Mesenchymal stem cell (in vitro differentiated cells and primary cell): ENCODE measurements around the gene PPIL1.
A peak's percentile ranks its signal among the peaks of the same experiment; 100 is the strongest.
"Not testable (repeated sequence)": the region's sequence is repeated elsewhere in the genome, so short reads cannot be mapped to it uniquely, and the experiment has no call there.

Experiments
- DNase-seq: peaks from one replicate; pipeline ENCODE4 v3.0.0-alpha.2; 2013
- H2AFZ ChIP-seq: one replicate; pipeline ENCODE4 v1.6.1; 2013; ENCODE audit warnings: low read depth, mild to moderate bottlenecking, control low read depth, inconsistent platforms, low read length, moderate library complexity
- H2AK5ac ChIP-seq: 2 replicates; pipeline ENCODE4 v1.6.1; 2013; ENCODE audit warnings: low read length, moderate library complexity, mild to moderate bottlenecking, inconsistent platforms; ENCODE audit not compliant: severe bottlenecking
- H2BK120ac ChIP-seq: one replicate; pipeline ENCODE4 v1.6.1; 2013; ENCODE audit warnings: low read depth, mild to moderate bottlenecking, inconsistent platforms, low read length, moderate library complexity
- H2BK12ac ChIP-seq, 2 experiments: one replicate each; pipeline ENCODE4 v1.6.1; 2013; ENCODE audit warnings: inconsistent platforms in 2 of 2, low read length in 2 of 2, mild to moderate bottlenecking in 2 of 2, moderate library complexity in 2 of 2, control low read depth in 1 of 2
- H2BK15ac ChIP-seq: one replicate; pipeline ENCODE4 v1.6.1; 2013; ENCODE audit warnings: mild to moderate bottlenecking, low read depth, inconsistent platforms; ENCODE audit not compliant: poor library complexity, severe bottlenecking
- H2BK5ac ChIP-seq: 2 replicates; pipeline ENCODE4 v1.6.1; 2013; ENCODE audit warnings: low read depth, mild to moderate bottlenecking, low read length, control low read depth, inconsistent platforms; ENCODE audit not compliant: poor library complexity, severe bottlenecking
- H3K14ac ChIP-seq, 2 experiments: one replicate each; pipeline ENCODE4 v1.6.1; 2013; ENCODE audit warnings: inconsistent platforms in 2 of 2, low read length in 2 of 2, control low read depth in 1 of 2, mild to moderate bottlenecking in 1 of 2, moderate library complexity in 1 of 2
- H3K18ac ChIP-seq, 2 experiments: one replicate each; pipeline ENCODE4 v1.6.1; 2013; ENCODE audit warnings: inconsistent platforms in 2 of 2, low read length in 2 of 2, control low read depth in 1 of 2, low read depth in 1 of 2, mild to moderate bottlenecking in 1 of 2
- H3K23ac ChIP-seq, 2 experiments: one replicate each; pipeline ENCODE4 v1.6.1; 2013; ENCODE audit warnings: inconsistent platforms in 2 of 2, low read length in 2 of 2, mild to moderate bottlenecking in 2 of 2, moderate library complexity in 2 of 2, control low read depth in 1 of 2
- H3K27ac ChIP-seq: 2 replicates; pipeline ENCODE4 v1.5.1; 2013; ENCODE audit warnings: mild to moderate bottlenecking, moderate library complexity, low read length, control low read depth, inconsistent platforms; ENCODE audit not compliant: poor library complexity, severe bottlenecking
- H3K27me3 ChIP-seq, 2 experiments: 2 replicates each; pipeline versions ENCODE4 v1.6.1 to v1.7.0; 2013; ENCODE audit warnings: low read length in 2 of 2, mild to moderate bottlenecking in 2 of 2, moderate library complexity in 2 of 2, control low read depth in 1 of 2, inconsistent platforms in 1 of 2; ENCODE audit not compliant: control insufficient read depth in 1 of 2, insufficient read depth in 1 of 2
- H3K36me3 ChIP-seq, 2 experiments: 2 replicates each; pipeline versions ENCODE4 v1.6.1 to v1.7.0; 2013; ENCODE audit warnings: low read length in 2 of 2, control low read depth in 1 of 2, inconsistent platforms in 1 of 2, low read depth in 1 of 2, mild to moderate bottlenecking in 1 of 2; ENCODE audit not compliant: insufficient read depth in 2 of 2, control insufficient read depth in 1 of 2
- H3K4ac ChIP-seq, 2 experiments: one replicate each; pipeline ENCODE4 v1.6.1; 2013; ENCODE audit warnings: inconsistent platforms in 2 of 2, low read length in 2 of 2, mild to moderate bottlenecking in 2 of 2, moderate library complexity in 2 of 2, control low read depth in 1 of 2, low read depth in 1 of 2
- H3K4me1 ChIP-seq: 2 replicates; pipeline ENCODE4 v1.6.1; 2013; ENCODE audit warnings: low read depth, low read length, control low read depth; ENCODE audit not compliant: control insufficient read depth, insufficient read depth
- H3K4me2 ChIP-seq: 2 replicates; pipeline ENCODE4 v1.6.1; 2013; ENCODE audit warnings: low read length, mild to moderate bottlenecking, inconsistent platforms; ENCODE audit not compliant: poor library complexity, severe bottlenecking
- H3K4me3 ChIP-seq, 2 experiments: 2 replicates each; pipeline versions ENCODE4 v1.5.1 to v1.7.0; 2013; ENCODE audit warnings: low read length in 2 of 2, mild to moderate bottlenecking in 2 of 2, control low read depth in 1 of 2, low read depth in 1 of 2; ENCODE audit not compliant: insufficient read depth in 1 of 2
- H3K79me1 ChIP-seq: replicated peaks from 2 replicates; pipeline ENCODE4 v1.6.1; 2013; ENCODE audit warnings: mild to moderate bottlenecking, control low read depth, low read length, inconsistent platforms; ENCODE audit not compliant: poor library complexity, severe bottlenecking
- H3K9ac ChIP-seq: 2 replicates; pipeline ENCODE4 v1.7.0; 2013; ENCODE audit warnings: mild to moderate bottlenecking, low read length, moderate library complexity
- H3K9me3 ChIP-seq: 2 replicates; pipeline ENCODE4 v1.7.0; 2013; ENCODE audit warnings: mild to moderate bottlenecking, low read length; ENCODE audit not compliant: control insufficient read depth
- H4K8ac ChIP-seq: one replicate; pipeline ENCODE4 v1.6.1; 2013; ENCODE audit warnings: inconsistent platforms, mild to moderate bottlenecking, low read length, moderate library complexity
- H4K91ac ChIP-seq: one replicate; pipeline ENCODE4 v1.6.1; 2013; ENCODE audit warnings: mild to moderate bottlenecking, low read length, inconsistent platforms
- WGBS: methylation state at CpG from one replicate; pipeline ENCODE4 v1.1.7; 2013; ENCODE audit warnings: mixed read lengths; 5-methylcytosine and 5-hydroxymethylcytosine counted together

PPIL1 gene

DNA sequence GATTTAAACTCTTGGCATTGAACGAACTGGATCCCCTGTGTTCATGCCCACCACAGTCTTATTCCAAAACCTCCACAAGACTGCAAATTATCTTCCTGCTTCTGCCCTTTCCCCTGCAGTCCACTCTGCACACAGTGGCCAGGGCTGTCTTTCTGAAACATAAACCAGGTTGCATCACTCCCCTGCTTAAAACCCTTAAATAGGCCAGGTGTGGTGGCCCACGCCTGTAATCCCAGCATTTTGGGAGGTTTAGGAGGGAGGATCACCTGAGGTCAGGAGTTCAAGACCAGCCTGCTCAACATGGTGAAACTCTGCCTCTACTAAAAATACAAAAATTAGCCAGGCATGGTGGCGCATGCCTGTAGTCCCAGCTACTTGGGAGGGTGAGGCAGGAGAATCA lies 61.6 kb downstream of the PPIL1 start:
- 82% methylated on average over 2 of the region's 3 CpGs for WGBS

GRCh38 chr6:36809941-36810803 lies 64.4 kb downstream of the PPIL1 start:
- Histone ChIP-seq H4K91ac (no peak overlapping the region), H3K36me3 (no peaks in the 10 kb centered on the region), H3K4me1 (no peaks in the 10 kb centered on the region), H2BK15ac (peak overlapping the region; percentile 54), H2BK120ac (no peak overlapping the region), H3K9me3 (no peaks in the 10 kb centered on the region), H3K14ac (no peak overlapping the region), H3K4ac (no peak overlapping the region), H3K4me2 (no peak overlapping the region), H3K79me1 (no peaks in the 10 kb centered on the region), H3K27me3 (peaks cover 33 to 85% of the 10 kb centered on the region in 2 experiments), H4K8ac (no peak overlapping the region), H2BK12ac (no peak overlapping the region), H3K18ac (no peak overlapping the region), H3K27ac (no peak overlapping the region), H2AK5ac (no peak overlapping the region), H3K23ac (no peak overlapping the region), H2AFZ (no peak overlapping the region), H3K4me3 (no peak overlapping the region), H2BK5ac (no peak overlapping the region), H3K9ac (no peak overlapping the region)
- 75% methylated on average over 14 of the region's 16 CpGs for WGBS
- DNase-seq, result no peak

More for the DNA sequence above, 61.6 kb downstream of the PPIL1 start:
- H4K91ac ChIP-seq, H3K14ac ChIP-seq, H2BK5ac ChIP-seq, H3K4me1 ChIP-seq, H3K9me3 ChIP-seq, H3K18ac ChIP-seq, DNase-seq, H3K4me3 ChIP-seq, H3K79me1 ChIP-seq, H2BK15ac ChIP-seq, H2AFZ ChIP-seq, H2BK120ac ChIP-seq, H3K4ac ChIP-seq, H3K27ac ChIP-seq, H3K9ac ChIP-seq, H3K4me2 ChIP-seq, H3K23ac ChIP-seq, H4K8ac ChIP-seq, H2AK5ac ChIP-seq, H2BK12ac ChIP-seq, H3K36me3 ChIP-seq: not testable (repeated sequence)
- H3K27me3 ChIP-seq, result peaks cover 15 to 82% of the 10 kb centered on the region in 2 experiments

GRCh38 chr6:36809156-36809555 lies 65.4 kb downstream of the PPIL1 start:
- Histone ChIP-seq H3K27ac (no peak overlapping the region), H2AFZ (no peak overlapping the region), H3K23ac (no peak overlapping the region), H3K36me3 (no peaks in the 10 kb centered on the region), H3K4ac (no peak overlapping the region), H2AK5ac (no peak overlapping the region), H2BK5ac (no peak overlapping the region), H2BK120ac (no peak overlapping the region), H4K8ac (no peak overlapping the region), H2BK15ac (no peak overlapping the region), H3K27me3 (peaks cover 43 to 86% of the 10 kb centered on the region in 2 experiments), H3K4me1 (no peaks in the 10 kb centered on the region), H2BK12ac (no peak overlapping the region), H3K18ac (no peak overlapping the region), H4K91ac (no peak overlapping the region), H3K14ac (no peak overlapping the region), H3K4me2 (no peak overlapping the region), H3K9ac (no peak overlapping the region), H3K4me3 (no peak overlapping the region), H3K79me1 (no peaks in the 10 kb centered on the region), H3K9me3 (no peaks in the 10 kb centered on the region)
- 93% methylated on average over 4 of the region's 6 CpGs for WGBS
- DNase-seq, result no peak

- Histone ChIP-seq H3K18ac (no peak overlapping the region), H4K91ac (no peak overlapping the region), H2AK5ac (no peak overlapping the region), H2BK5ac (no peak overlapping the region), H3K27ac (no peak overlapping the region), H3K9me3 (no peaks in the 10 kb centered on the region), H3K36me3 (no peaks in the 10 kb centered on the region), H3K79me1 (no peaks in the 10 kb centered on the region), H3K4me1 (no peaks in the 10 kb centered on the region), H3K27me3 (peaks cover 48 to 86% of the 10 kb centered on the region in 2 experiments), H4K8ac (no peak overlapping the region), H3K23ac (no peak overlapping the region), H2BK12ac (no peak overlapping the region), H3K14ac (no peak overlapping the region), H2BK120ac (no peak overlapping the region), H2AFZ (no peak overlapping the region), H3K9ac (no peak overlapping the region), H3K4me2 (no peak overlapping the region), H3K4ac (no peak overlapping the region), H3K4me3 (no peak overlapping the region), H2BK15ac (no peak overlapping the region)
- 47% methylated on average over 4 of the region's 5 CpGs for WGBS
- no peak for DNase-seq
These were observed 66.0 kb downstream of the PPIL1 start for GRCh38 chr6:36808634-36809033.
